ENCODE data around the gene RABGAP1L. TPM values are rescaled to one million over a fixed set of nuclear protein-coding genes. Genes with fewer than 3 reads are reported as not detected.

The RABGAP1L gene
- total and polyA plus RNA-seq, 2 of the 4 experiments (the other 2 are of a cell fraction) = 7.9 to 26.7 TPM

DNA sequence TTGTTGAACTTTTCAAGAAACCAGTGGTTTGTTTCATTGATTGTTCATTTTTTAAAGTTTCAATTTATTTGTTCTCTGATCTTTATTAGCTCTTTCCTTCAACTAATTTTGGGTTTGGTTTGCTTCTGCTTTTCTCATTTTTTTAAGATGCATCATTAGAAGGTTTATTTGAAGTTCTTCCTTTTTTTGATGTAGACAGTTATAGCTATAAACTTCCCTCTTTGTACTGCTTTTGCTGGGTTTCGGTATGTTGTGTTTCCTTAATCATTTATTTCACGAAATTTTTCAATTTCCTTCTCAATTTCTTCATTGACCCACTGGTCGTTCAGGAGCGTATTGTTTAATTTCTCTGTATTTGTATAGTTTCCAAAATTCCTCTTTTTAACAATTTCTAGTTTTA is 155.1 kb downstream of the RABGAP1L start:
- Histone ChIP-seq H4K91ac (ENCODE audit: insufficient read depth, low read depth, low read length) (no peak overlapping the region), H2BK20ac (ENCODE audit: low read depth, low read length) (no peak overlapping the region), H2AK5ac (ENCODE audit: low read depth, low read length) (no peak overlapping the region), H3K79me1 (ENCODE audit: low read depth in 1 of 2, low read length in 2 of 2) (no peaks in the 10 kb centered on the region; a peak in 1 of 4 replicates), H3K9me1 (ENCODE audit: insufficient read depth, low read length) (no peaks in the 10 kb centered on the region), H3K4me1 (ENCODE audit: control insufficient read depth, insufficient read depth, low read length) (no peaks in the 10 kb centered on the region), H2BK5ac (ENCODE audit: low read depth, low read length, poor library complexity, severe bottlenecking) (no peak overlapping the region), H2BK15ac (ENCODE audit: low read depth, low read length) (no peak overlapping the region), H4K8ac (ENCODE audit: low read depth in 2 of 2, low read length in 2 of 2) (no peak overlapping the region), H3K18ac (ENCODE audit: low read depth, low read length) (no peak overlapping the region), H3K27me3 (ENCODE audit: control insufficient read depth, insufficient read depth, low read length) (no peaks in the 10 kb centered on the region), H3K4me2 (ENCODE audit: low read depth, low read length) (no peak overlapping the region), H4K5ac (ENCODE audit: low read depth, low read length) (no peak overlapping the region), H4K20me1 (ENCODE audit: insufficient read depth, low read length) (no peaks in the 10 kb centered on the region), H3K27ac (ENCODE audit: insufficient read depth, low read length) (no peak overlapping the region), H3K14ac (replicated peaks; ENCODE audit: low read depth, low read length) (no peak overlapping the region), H3K36me3 (ENCODE audit: control insufficient read depth, insufficient read depth, low read length) (no peaks in the 10 kb centered on the region), H3K4me3 (ENCODE audit: insufficient read depth, low read depth, low read length) (no peak overlapping the region), H2BK120ac (ENCODE audit: low read depth, low read length) (no peak overlapping the region), H3K9ac (ENCODE audit: low read depth, low read length) (no peak overlapping the region), H3K56ac (ENCODE audit: extremely low read depth, insufficient read depth, low read length) (no peak overlapping the region), H2AFZ (replicated peaks; ENCODE audit: low read length, poor library complexity) (no peak overlapping the region), H2AK9ac (replicated peaks; ENCODE audit: low read depth, low read length, poor library complexity) (no peak overlapping the region), H3K4ac (ENCODE audit: low read depth, low read length) (no peak overlapping the region), H3K23ac (ENCODE audit: low read depth, low read length) (no peak overlapping the region), H3K9me3 (ENCODE audit: control insufficient read depth, insufficient read depth, low read length) (0 out of 2 replicates have a peak, but pooled peaks cover 1% of the 10 kb centered on the region)
- in situ Hi-C loops (cut with MboI; ENCODE audit: low sequenced_read_pairs) (no loop called here), intact Hi-C loops (cut with micrococcal nuclease) (no loop called here), dilution Hi-C loops (cut with HindIII; ENCODE audit: low sequenced_read_pairs, unreplicated experiment) (no loop called here)
- no peak for DNase-seq
- BruUV-seq (replicated peaks) = no TSS peak
- TF ChIP-seq, protein P1, sequence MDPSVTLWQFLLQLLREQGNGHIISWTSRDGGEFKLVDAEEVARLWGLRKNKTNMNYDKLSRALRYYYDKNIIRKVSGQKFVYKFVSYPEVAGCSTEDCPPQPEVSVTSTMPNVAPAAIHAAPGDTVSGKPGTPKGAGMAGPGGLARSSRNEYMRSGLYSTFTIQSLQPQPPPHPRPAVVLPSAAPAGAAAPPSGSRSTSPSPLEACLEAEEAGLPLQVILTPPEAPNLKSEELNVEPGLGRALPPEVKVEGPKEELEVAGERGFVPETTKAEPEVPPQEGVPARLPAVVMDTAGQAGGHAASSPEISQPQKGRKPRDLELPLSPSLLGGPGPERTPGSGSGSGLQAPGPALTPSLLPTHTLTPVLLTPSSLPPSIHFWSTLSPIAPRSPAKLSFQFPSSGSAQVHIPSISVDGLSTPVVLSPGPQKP (IDR thresholded peaks at IDR 0.05; ENCODE audit: borderline replicate concordance, low read depth, low read length) = no peak
- TF ChIP-seq POLR2A (IDR thresholded peaks at IDR 0.05; ENCODE audit: low read depth, low read length) (no peak), CEBPB (IDR thresholded peaks at IDR 0.05; ENCODE audit: low read depth, low read length) (no peak), MAFK (IDR thresholded peaks at IDR 0.05; ENCODE audit: low read depth, low read length) (no peak), CHD1 (IDR thresholded peaks at IDR 0.05; ENCODE audit: low read depth, low read length) (no peak), MAZ (IDR thresholded peaks at IDR 0.05; ENCODE audit: borderline replicate concordance, low read depth, low read length) (no peak), RCOR1 (IDR thresholded peaks at IDR 0.05; ENCODE audit: insufficient replicate concordance, low read length) (no peak), SMC3 (IDR thresholded peaks at IDR 0.05; ENCODE audit: low read depth, low read length) (no peak), BHLHE40 (IDR thresholded peaks at IDR 0.05; ENCODE audit: low read depth, low read length) (no peak), RFX5 (IDR thresholded peaks at IDR 0.05; ENCODE audit: low read depth, low read length) (no peak), NFE2L2 (IDR thresholded peaks at IDR 0.05; ENCODE audit: low read depth, low read length) (no peak), RAD21 (IDR thresholded peaks at IDR 0.05; ENCODE audit: low read length) (no peak), MXI1 (IDR thresholded peaks at IDR 0.05; ENCODE audit: borderline replicate concordance, low read depth, low read length) (no peak), FOS (IDR thresholded peaks at IDR 0.05; ENCODE audit: low read depth, low read length) (no peak)
- TF ChIP-seq, protein P2, sequence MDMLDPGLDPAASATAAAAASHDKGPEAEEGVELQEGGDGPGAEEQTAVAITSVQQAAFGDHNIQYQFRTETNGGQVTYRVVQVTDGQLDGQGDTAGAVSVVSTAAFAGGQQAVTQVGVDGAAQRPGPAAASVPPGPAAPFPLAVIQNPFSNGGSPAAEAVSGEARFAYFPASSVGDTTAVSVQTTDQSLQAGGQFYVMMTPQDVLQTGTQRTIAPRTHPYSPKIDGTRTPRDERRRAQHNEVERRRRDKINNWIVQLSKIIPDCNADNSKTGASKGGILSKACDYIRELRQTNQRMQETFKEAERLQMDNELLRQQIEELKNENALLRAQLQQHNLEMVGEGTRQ (IDR thresholded peaks at IDR 0.05; ENCODE audit: low read depth, low read length) = no peak
- TF ChIP-seq, protein P3, sequence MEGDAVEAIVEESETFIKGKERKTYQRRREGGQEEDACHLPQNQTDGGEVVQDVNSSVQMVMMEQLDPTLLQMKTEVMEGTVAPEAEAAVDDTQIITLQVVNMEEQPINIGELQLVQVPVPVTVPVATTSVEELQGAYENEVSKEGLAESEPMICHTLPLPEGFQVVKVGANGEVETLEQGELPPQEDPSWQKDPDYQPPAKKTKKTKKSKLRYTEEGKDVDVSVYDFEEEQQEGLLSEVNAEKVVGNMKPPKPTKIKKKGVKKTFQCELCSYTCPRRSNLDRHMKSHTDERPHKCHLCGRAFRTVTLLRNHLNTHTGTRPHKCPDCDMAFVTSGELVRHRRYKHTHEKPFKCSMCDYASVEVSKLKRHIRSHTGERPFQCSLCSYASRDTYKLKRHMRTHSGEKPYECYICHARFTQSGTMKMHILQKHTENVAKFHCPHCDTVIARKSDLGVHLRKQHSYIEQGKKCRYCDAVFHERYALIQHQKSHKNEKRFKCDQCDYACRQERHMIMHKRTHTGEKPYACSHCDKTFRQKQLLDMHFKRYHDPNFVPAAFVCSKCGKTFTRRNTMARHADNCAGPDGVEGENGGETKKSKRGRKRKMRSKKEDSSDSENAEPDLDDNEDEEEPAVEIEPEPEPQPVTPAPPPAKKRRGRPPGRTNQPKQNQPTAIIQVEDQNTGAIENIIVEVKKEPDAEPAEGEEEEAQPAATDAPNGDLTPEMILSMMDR (conservative IDR thresholded peaks at IDR 0.05; ENCODE audit: low read depth, low read length) = no peak
- POLR2A ChIA-PET (ENCODE audit: unreplicated experiment) = no interaction called here
- CTCF ChIA-PET = no interaction called here
- no CpG with 5 or more reads among the region's 4 CpGs for WGBS, 2 experiments (ENCODE audit: extremely low coverage in 2 of 2, insufficient read length in 1 of 2)
- ATAC-seq (ENCODE audit: low read depth) = no peak
